Small intestine (tissue), 7 donors: ENCODE results near the gene PRICKLE3. TPM values are rescaled to one million over a fixed set of nuclear protein-coding genes. Genes with fewer than 3 reads are reported as not detected.

Source experiments
- DNase-seq, 2 donors: peaks; one replicate each; pipeline versions ENCODE4 v3.0.0 to v3.0.0-alpha.2; 2013
- FAIRE-seq: peaks from 2 replicates; lab custom pipeline; 2012; peaks lifted over from hg19 to GRCh38; lab: Jason Lieb, UNC
- H3K27ac ChIP-seq, 3 donors: one replicate each; pipeline ENCODE4 v1.5.1; 2013; ENCODE audit warnings: low read length in 2 of 3, mild to moderate bottlenecking in 2 of 3, control low read depth in 1 of 3, inconsistent platforms in 1 of 3, low read depth in 1 of 3, moderate library complexity in 1 of 3
- H3K27me3 ChIP-seq, 3 donors: one replicate each; pipeline ENCODE4 v1.6.1; 2013; ENCODE audit warnings: low read length in 3 of 3, inconsistent platforms in 1 of 3; ENCODE audit not compliant: control insufficient read depth in 3 of 3, insufficient read depth in 3 of 3
- H3K36me3 ChIP-seq, 3 donors: one replicate each; pipeline ENCODE4 v1.6.1; 2013; ENCODE audit warnings: low read length in 3 of 3, inconsistent platforms in 1 of 3, low read depth in 1 of 3, mild to moderate bottlenecking in 1 of 3, moderate library complexity in 1 of 3; ENCODE audit not compliant: control insufficient read depth in 3 of 3, insufficient read depth in 2 of 3
- H3K4me1 ChIP-seq, 3 donors: one replicate each; pipeline ENCODE4 v1.6.1; 2013; ENCODE audit warnings: low read length in 2 of 3, inconsistent platforms in 1 of 3, low read depth in 1 of 3, mild to moderate bottlenecking in 1 of 3, moderate library complexity in 1 of 3; ENCODE audit not compliant: control insufficient read depth in 3 of 3, insufficient read depth in 2 of 3
- H3K4me3 ChIP-seq, 3 donors: one replicate each; pipeline ENCODE4 v1.5.1; 2013; ENCODE audit warnings: low read length in 3 of 3, control low read depth in 1 of 3, inconsistent platforms in 1 of 3, low read depth in 1 of 3, mild to moderate bottlenecking in 1 of 3, moderate library complexity in 1 of 3
- H3K9me3 ChIP-seq, 2 donors: one replicate each; pipeline ENCODE4 v1.6.1; 2013; ENCODE audit warnings: low read depth in 1 of 2, low read length in 1 of 2; ENCODE audit not compliant: control insufficient read depth in 2 of 2, insufficient read depth in 1 of 2
- WGBS, 3 donors: extraction: QIAGEN DNeasy Blood & Tissue Kit; methylation state at CpG; one replicate each; pipeline ENCODE4 v1.1.7; 2013; 5-methylcytosine and 5-hydroxymethylcytosine counted together
- polyA plus RNA-seq, 4 donors: library from polyadenylated mRNA; stranded (reverse) in 3 of 4; unstranded in 1 of 4; fragments of 200-250 nt in 3 of 4; fragments of 120-200 nt in 1 of 4; gene quantifications; one replicate each; pipeline versions ENCODE4 v1.2.1 to v1.2.3, GENCODE V29; 2013
- donor health status: healthy with polysubstance abuse.
- donor health status: control.
- donor health status: control.
- donor health status: Bipolar disorder and iron deficiency.
- donor health status: healthy.

Gene PRICKLE3
- polyA plus RNA-seq, 4 donors: 3.6 to 6.8 (median 5.5) TPM

- FAIRE-seq (no peak), DNase-seq (no peak)
- H3K27me3 ChIP-seq: no peaks in the 10 kb centered on the region
- WGBS, 3 donors: 77 to 91% (median 86%) methylated on average over 2 of the region's 2 CpGs
- no peak overlapping the region for H3K4me3 ChIP-seq
- H3K36me3 ChIP-seq: no peaks in the 10 kb centered on the region
- no peaks in the 10 kb centered on the region for H3K4me1 ChIP-seq
- no peak overlapping the region for H3K27ac ChIP-seq
- no peaks in the 10 kb centered on the region for H3K9me3 ChIP-seq
Observed at GRCh38 chrX:49227726-49228125, 41.6 kb upstream of the PRICKLE3 start.

GRCh38 chrX:49226946-49227345 lies 40.8 kb upstream of the PRICKLE3 start:
- DNase-seq: peak in 1 of 2 donors; percentile 63
- no peak overlapping the region for H3K27ac ChIP-seq
- peak overlapping the region in 1 of 3 donors; percentile 22 for H3K4me3 ChIP-seq
- no peaks in the 10 kb centered on the region for H3K36me3 ChIP-seq
- H3K9me3 ChIP-seq: no peaks in the 10 kb centered on the region
- H3K27me3 ChIP-seq: no peaks in the 10 kb centered on the region
- no peak for FAIRE-seq
- WGBS, 3 donors: 38 to 81% (median 59%) methylated on average over 5 to 9 of the region's 9 CpGs
- no peaks in the 10 kb centered on the region for H3K4me1 ChIP-seq

- 71 to 76% (median 75%) methylated on average over 14 of the region's 14 CpGs for WGBS, 3 donors
- no peaks in the 10 kb centered on the region for H3K9me3 ChIP-seq
- H3K36me3 ChIP-seq: no peaks in the 10 kb centered on the region
- FAIRE-seq (no peak), DNase-seq (no peak)
- no peak overlapping the region for H3K4me3 ChIP-seq
- H3K27ac ChIP-seq: no peak overlapping the region
- no peaks in the 10 kb centered on the region for H3K27me3 ChIP-seq
- no peaks in the 10 kb centered on the region for H3K4me1 ChIP-seq
Observed at GRCh38 chrX:49225858-49226257, 39.7 kb upstream of the PRICKLE3 start.

GRCh38 chrX:49221868-49222267 lies 35.7 kb upstream of the PRICKLE3 start:
- FAIRE-seq (no peak), DNase-seq (no peak)
- H3K27me3 ChIP-seq: no peaks in the 10 kb centered on the region
- no peaks in the 10 kb centered on the region for H3K36me3 ChIP-seq
- no peak overlapping the region for H3K27ac ChIP-seq
- no peak overlapping the region for H3K4me3 ChIP-seq
- 36 to 62% (median 59%) methylated on average over 2 of the region's 2 CpGs for WGBS, 3 donors
- no peaks in the 10 kb centered on the region for H3K9me3 ChIP-seq
- H3K4me1 ChIP-seq: no peaks in the 10 kb centered on the region

- H3K36me3 ChIP-seq: no peaks in the 10 kb centered on the region
- peaks cover 0 to 3% (median 0%) of the 10 kb centered on the region in 3 donors for H3K27me3 ChIP-seq
- H3K9me3 ChIP-seq: no peaks in the 10 kb centered on the region
- FAIRE-seq (no peak), DNase-seq (no peak)
- H3K27ac ChIP-seq: no peak overlapping the region
- no peak overlapping the region for H3K4me3 ChIP-seq
- H3K4me1 ChIP-seq: no peaks in the 10 kb centered on the region
Observed at GRCh38 chrX:49220100-49220499, 33.9 kb upstream of the PRICKLE3 start.

GRCh38 chrX:49214996-49215526 lies 28.9 kb upstream of the PRICKLE3 start:
- 77 to 87% (median 86%) methylated on average over 13 to 14 of the region's 14 CpGs for WGBS, 3 donors
- DNase-seq: no peak
- no peak overlapping the region for H3K27ac ChIP-seq
- H3K36me3 ChIP-seq: no peaks in the 10 kb centered on the region
- no peaks in the 10 kb centered on the region for H3K9me3 ChIP-seq
- no peak overlapping the region for H3K4me3 ChIP-seq
- no peaks in the 10 kb centered on the region for H3K4me1 ChIP-seq
- FAIRE-seq: no peak
- H3K27me3 ChIP-seq: peaks cover 0 to 5% (median 0%) of the 10 kb centered on the region in 3 donors

- DNase-seq (no peak), FAIRE-seq (no peak)
- Histone ChIP-seq H3K4me1 (no peaks in the 10 kb centered on the region), H3K36me3 (no peaks in the 10 kb centered on the region), H3K4me3 (no peak overlapping the region), H3K9me3 (no peaks in the 10 kb centered on the region), H3K27me3 (peaks cover 0 to 10% (median 0%) of the 10 kb centered on the region in 3 donors), H3K27ac (no peak overlapping the region)
- WGBS, 3 donors: 78 to 85% (median 81%) methylated on average over 2 of the region's 2 CpGs
Observed at GRCh38 chrX:49214416-49214815, 28.2 kb upstream of the PRICKLE3 start.

GRCh38 chrX:49212861-49213260 lies 26.7 kb upstream of the PRICKLE3 start:
- Histone ChIP-seq H3K9me3 (no peaks in the 10 kb centered on the region), H3K4me3 (no peak overlapping the region), H3K4me1 (no peaks in the 10 kb centered on the region), H3K27ac (no peak overlapping the region), H3K36me3 (no peaks in the 10 kb centered on the region), H3K27me3 (peaks cover 0 to 10% (median 0%) of the 10 kb centered on the region in 3 donors)
- WGBS, 3 donors: 47 to 82% (median 73%) methylated on average over 1 of the region's 1 CpG
- DNase-seq (no peak), FAIRE-seq (no peak)

GRCh38 chrX:49212209-49212608 lies 26.0 kb upstream of the PRICKLE3 start:
- no peak for FAIRE-seq

More at GRCh38 chrX:49212209-49212608, 26.0 kb upstream of the PRICKLE3 start:
- WGBS, 3 donors: 82 to 94% (median 91%) methylated on average over 2 of the region's 2 CpGs
- peaks cover 0 to 10% (median 0%) of the 10 kb centered on the region in 3 donors for H3K27me3 ChIP-seq
- no peaks in the 10 kb centered on the region for H3K9me3 ChIP-seq
- H3K36me3 ChIP-seq: no peaks in the 10 kb centered on the region
- no peak for DNase-seq
- H3K27ac ChIP-seq: no peak overlapping the region
- H3K4me1 ChIP-seq: no peaks in the 10 kb centered on the region
- H3K4me3 ChIP-seq: no peak overlapping the region
